DMS114 treated with DMSO at 0.1 percent for 48 hours (cell line): Measurements from ENCODE around the gene AVPR1B.
"Not testable (repeated sequence)": the region's sequence is repeated elsewhere in the genome, so short reads cannot be mapped to it uniquely, and the experiment has no call there.

Source experiments
- DNase-seq: peaks from one replicate; lab custom pipeline; 2025; ENCODE audit not compliant: unreplicated experiment; lab: John Stamatoyannopoulos, UW

AVPR1B gene

GRCh38 chr1:206082831-206083695, 34.1 kb downstream of the AVPR1B start:
- DNase-seq, result no peak

- no peak for DNase-seq
Measured at GRCh38 chr1:206081856-206082255, 35.3 kb downstream of the AVPR1B start.

- DNase-seq, result no peak
Measured at GRCh38 chr1:206080026-206080820, 37.0 kb downstream of the AVPR1B start.

- DNase-seq, result no peak
Measured at GRCh38 chr1:206079135-206079534, 38.1 kb downstream of the AVPR1B start.

GRCh38 chr1:206075786-206076755, 41.1 kb downstream of the AVPR1B start:
- DNase-seq, result no peak

- DNase-seq, result no peak
Measured at GRCh38 chr1:206074839-206075238, 42.3 kb downstream of the AVPR1B start.

GRCh38 chr1:206070627-206071304, 46.4 kb downstream of the AVPR1B start:
- no peak for DNase-seq

- DNase-seq, result no peak
Measured at GRCh38 chr1:206068314-206068713, 48.9 kb downstream of the AVPR1B start.

- no peak for DNase-seq
Measured at GRCh38 chr1:206067486-206068227, 49.5 kb downstream of the AVPR1B start.

GRCh38 chr1:206066479-206067171, 50.6 kb downstream of the AVPR1B start:
- DNase-seq, result no peak

GRCh38 chr1:206065547-206066145, 51.5 kb downstream of the AVPR1B start:
- DNase-seq, result no peak

GRCh38 chr1:206064501-206064900, 52.7 kb downstream of the AVPR1B start:
- not testable (repeated sequence) for DNase-seq

GRCh38 chr1:206064001-206064400, 53.2 kb downstream of the AVPR1B start:
- not testable (repeated sequence) for DNase-seq

GRCh38 chr1:206062464-206062863, 54.7 kb downstream of the AVPR1B start:
- DNase-seq, result no peak

GRCh38 chr1:206060844-206061243, 56.3 kb downstream of the AVPR1B start:
- DNase-seq, result no peak
